Measurements from ENCODE around the gene LEFTY1.
"Not testable (repeated sequence)": the region's sequence is repeated elsewhere in the genome, so short reads cannot be mapped to it uniquely, and the experiment has no call there.

Gene LEFTY1

GRCh38 chr1:225888898-225889601 is at the start of gene LEFTY1:
LEFTY1 (minus strand) TSS chr1:225889146; CDS start chr1:225889066, 80 bp downstream.
- Histone ChIP-seq H3K27me3 (no peaks in the 10 kb centered on the region), H3K9me3 (no peaks in the 10 kb centered on the region), H3K27ac (no peak within 1 kb of the TSS), H3K4me1 (ENCODE audit: control insufficient read depth in 1 of 2, insufficient read depth in 1 of 2, low read depth in 1 of 2, low read length in 1 of 2) (peaks cover 48 to 54% of the 10 kb centered on the region in 2 experiments), H3K36me3 (no peaks in the 10 kb centered on the region), H3K4me3 (ENCODE audit: low read depth in 1 of 2, low read length in 1 of 2) (no peak within 1 kb of the TSS)
- no peak for TF ChIP-seq CTCF (IDR thresholded peaks at IDR 0.05)

- no peak for TF ChIP-seq CTCF (IDR thresholded peaks at IDR 0.05)
- Histone ChIP-seq H3K27ac (no peak overlapping the region), H3K9me3 (no peaks in the 10 kb centered on the region), H3K36me3 (no peaks in the 10 kb centered on the region), H3K4me1 (ENCODE audit: control insufficient read depth in 1 of 2, insufficient read depth in 1 of 2, low read depth in 1 of 2, low read length in 1 of 2) (no peaks in the 10 kb centered on the region), H3K27me3 (peaks cover 15% of the 10 kb centered on the region), H3K4me3 (ENCODE audit: low read depth in 1 of 2, low read length in 1 of 2) (no peak overlapping the region)
These were observed 48.4 kb upstream of the LEFTY1 start for GRCh38 chr1:225937048-225937968.

GRCh38 chr1:225936523-225936922 is 47.6 kb upstream of the LEFTY1 start:
- Histone ChIP-seq H3K4me3 (ENCODE audit: low read depth in 1 of 2, low read length in 1 of 2) (no peak overlapping the region), H3K27ac (no peak overlapping the region), H3K36me3 (no peaks in the 10 kb centered on the region), H3K27me3 (peaks cover 15% of the 10 kb centered on the region), H3K4me1 (ENCODE audit: control insufficient read depth in 1 of 2, insufficient read depth in 1 of 2, low read depth in 1 of 2, low read length in 1 of 2) (no peaks in the 10 kb centered on the region), H3K9me3 (no peaks in the 10 kb centered on the region)
- no peak for TF ChIP-seq CTCF (IDR thresholded peaks at IDR 0.05)

- not testable (repeated sequence) for H3K4me3 ChIP-seq (ENCODE audit: low read depth in 1 of 2, low read length in 1 of 2); H3K9me3 ChIP-seq; H3K4me1 ChIP-seq (ENCODE audit: control insufficient read depth in 1 of 2, insufficient read depth in 1 of 2, low read depth in 1 of 2, low read length in 1 of 2); H3K27ac ChIP-seq; H3K36me3 ChIP-seq
- H3K27me3 ChIP-seq, result peaks cover 15% of the 10 kb centered on the region
These were observed 47.1 kb upstream of the LEFTY1 start for GRCh38 chr1:225936086-225936485.

- no peaks in the 10 kb centered on the region for H3K36me3 ChIP-seq
- no peaks in the 10 kb centered on the region for H3K9me3 ChIP-seq
- H3K27me3 ChIP-seq, result peaks cover 10% of the 10 kb centered on the region
- no peak overlapping the region for H3K27ac ChIP-seq
- H3K4me3 ChIP-seq (ENCODE audit: low read depth in 1 of 2, low read length in 1 of 2), result no peak overlapping the region
- TF ChIP-seq CTCF (IDR thresholded peaks at IDR 0.05), result no peak
- H3K4me1 ChIP-seq (ENCODE audit: control insufficient read depth in 1 of 2, insufficient read depth in 1 of 2, low read depth in 1 of 2, low read length in 1 of 2), result no peaks in the 10 kb centered on the region
These were observed 45.8 kb upstream of the LEFTY1 start for GRCh38 chr1:225934711-225935110.

- no peak for TF ChIP-seq CTCF (IDR thresholded peaks at IDR 0.05)
- H3K27ac ChIP-seq, result no peak overlapping the region
- no peaks in the 10 kb centered on the region for H3K4me1 ChIP-seq (ENCODE audit: control insufficient read depth in 1 of 2, insufficient read depth in 1 of 2, low read depth in 1 of 2, low read length in 1 of 2)
- no peak overlapping the region for H3K4me3 ChIP-seq (ENCODE audit: low read depth in 1 of 2, low read length in 1 of 2)
- H3K9me3 ChIP-seq, result no peaks in the 10 kb centered on the region
- H3K27me3 ChIP-seq, result no peaks in the 10 kb centered on the region
- H3K36me3 ChIP-seq, result no peaks in the 10 kb centered on the region
These were observed 44.1 kb upstream of the LEFTY1 start for GRCh38 chr1:225933072-225933471.

Measured in neutrophil (primary cell).